GM12878 (cell line): Measurements from ENCODE around the gene FFAR1. TPM values are rescaled to one million over a fixed set of nuclear protein-coding genes. Genes with fewer than 3 reads are reported as not detected.

ENCODE experiments used
- ASH2L ChIP-seq: fragments of 300-600, 200-600 bp; sonication (generic); IDR thresholded peaks from 2 replicates; pipeline ENCODE4 v1.6.1; 2017; ENCODE audit warnings: low read depth, mild to moderate bottlenecking, borderline replicate concordance
- BACH1 ChIP-seq: fragments of 450-650 bp; IDR thresholded peaks from 2 replicates; pipeline ENCODE4 v1.6.1; 2017; ENCODE audit warnings: mild to moderate bottlenecking, borderline replicate concordance
- BHLHE40 ChIP-seq, 2 experiments: fragments of 450-650 bp in 1 of 2; IDR thresholded peaks; 2 replicates each; pipeline ENCODE4 v1.6.1; 2011 to 2017; ENCODE audit warnings: low read depth in 2 of 2, borderline replicate concordance in 1 of 2, improper control_type of control experiment in 1 of 2, low read length in 1 of 2, mild to moderate bottlenecking in 1 of 2
- CTCF ChIP-seq, 3 experiments: IDR thresholded peaks in 2 of 3; conservative IDR thresholded peaks in 1 of 3; 2 replicates each; pipeline ENCODE4 v1.5.1; 2011; ENCODE audit warnings: low read depth in 3 of 3, low read length in 3 of 3, mild to moderate bottlenecking in 3 of 3, control low read depth in 2 of 3, moderate library complexity in 2 of 3, inconsistent platforms in 1 of 3, mixed read lengths in 1 of 3; ENCODE audit not compliant: control insufficient read depth in 2 of 3, insufficient read depth in 1 of 3; ENCODE audit errors: extremely low read depth in 1 of 3
- E2F8 ChIP-seq: fragments of 450-650 bp; IDR thresholded peaks from 2 replicates; pipeline ENCODE4 v1.6.1; 2018; ENCODE audit warnings: mild to moderate bottlenecking, low read depth, moderate library complexity; ENCODE audit not compliant: partially characterized antibody
- ESRRA ChIP-seq: IDR thresholded peaks from 2 replicates; pipeline ENCODE4 v1.6.1; 2012; ENCODE audit warnings: mild to moderate bottlenecking, low read length, improper control_type of control experiment
- JUND ChIP-seq: IDR thresholded peaks from 2 replicates; pipeline ENCODE4 v1.6.1; 2012; ENCODE audit warnings: low read depth, mild to moderate bottlenecking, low read length, improper control_type of control experiment, moderate library complexity
- KAT2A ChIP-seq: conservative IDR thresholded peaks from 2 replicates; pipeline ENCODE4 v1.6.1; 2011; ENCODE audit warnings: low read depth, low read length; ENCODE audit not compliant: control insufficient read depth
- MEF2B ChIP-seq: fragments of 450-650 bp; IDR thresholded peaks from 2 replicates; pipeline ENCODE4 v1.6.1; 2018; ENCODE audit warnings: mild to moderate bottlenecking, moderate library complexity; ENCODE audit not compliant: partially characterized antibody, poor library complexity, severe bottlenecking
- MTA3 ChIP-seq: IDR thresholded peaks from 2 replicates; pipeline ENCODE4 v1.6.1; 2012; ENCODE audit warnings: low read length, inconsistent platforms, borderline replicate concordance
- MYB ChIP-seq: fragments of 150-350 bp; IDR thresholded peaks from 2 replicates; pipeline ENCODE4 v1.6.1; 2014; ENCODE audit warnings: mild to moderate bottlenecking, low read depth, low read length, borderline replicate concordance
- NFXL1 ChIP-seq: fragments of 450-650 bp; IDR thresholded peaks from 2 replicates; pipeline ENCODE4 v1.6.1; 2017; ENCODE audit warnings: antibody characterized with exemption, mild to moderate bottlenecking, borderline replicate concordance
- PAX5 ChIP-seq: IDR thresholded peaks from 2 replicates; pipeline ENCODE4 v1.6.1; 2011; ENCODE audit warnings: low read depth, low read length, borderline replicate concordance
- POLR2AphosphoS2 ChIP-seq: IDR thresholded peaks from 2 replicates; pipeline ENCODE4 v1.6.1; 2011; ENCODE audit warnings: low read depth, mild to moderate bottlenecking, low read length, improper control_type of control experiment, moderate library complexity
- POLR2AphosphoS5 ChIP-seq: IDR thresholded peaks from 2 replicates; pipeline ENCODE4 v1.6.1; 2011; ENCODE audit warnings: mild to moderate bottlenecking, low read length, inconsistent platforms
- RUNX3 ChIP-seq: IDR thresholded peaks from 2 replicates; pipeline ENCODE4 v1.6.1; 2012; ENCODE audit warnings: low read length, inconsistent platforms
- SIX5 ChIP-seq: IDR thresholded peaks from 2 replicates; pipeline ENCODE4 v1.6.1; 2011; ENCODE audit warnings: mild to moderate bottlenecking, low read depth, low read length, moderate library complexity; ENCODE audit not compliant: severe bottlenecking
- SMAD1 ChIP-seq: fragments of 450-650 bp; IDR thresholded peaks from 2 replicates; pipeline ENCODE4 v1.6.1; 2018; ENCODE audit warnings: mild to moderate bottlenecking, low read depth; ENCODE audit not compliant: partially characterized antibody
- SRF ChIP-seq, 2 experiments: IDR thresholded peaks; 2 replicates each; pipeline ENCODE4 v1.6.1; 2011; ENCODE audit warnings: low read depth in 2 of 2, low read length in 2 of 2, mild to moderate bottlenecking in 1 of 2, moderate library complexity in 1 of 2
- SUZ12 ChIP-seq: fragments of 200-600 bp; sonication (generic); IDR thresholded peaks from one replicate; pipeline ENCODE4 v1.6.1; 2018; ENCODE audit warnings: antibody characterized with exemption, mild to moderate bottlenecking; ENCODE audit not compliant: unreplicated experiment
- TBL1XR1 ChIP-seq: IDR thresholded peaks from 2 replicates; pipeline ENCODE4 v1.6.1; 2012; ENCODE audit warnings: low read depth, low read length, improper control_type of control experiment
- YY1 ChIP-seq: IDR thresholded peaks from 2 replicates; pipeline ENCODE4 v1.6.1; 2011; ENCODE audit warnings: low read depth, mild to moderate bottlenecking, low read length
- polyA plus RNA-seq, 11 experiments: library from polyadenylated mRNA; depleted of rRNA in 4 of 11; unstranded in 6 of 11; stranded (reverse) in 5 of 11; fragments of >200 nt; fragmentation: Nextera tagmentation in 4 of 11; fragmentation: Illumina TruSeq in 1 of 11; extraction: Ambion mirVana in 4 of 11; extraction: Trizol in 1 of 11; gene quantifications; 1 replicate in 1 of 11; 2 replicates in 10 of 11; pipeline versions ENCODE4 v1.2.1 to v1.2.3, GENCODE V29; 2011 to 2016; ENCODE audit warnings: inconsistent platforms in 2 of 11, missing spikeins in 2 of 11, low read depth in 1 of 11
- total RNA-seq, 4 experiments: library from RNA; depleted of rRNA in 3 of 4; stranded (reverse); fragments of >200 nt in 3 of 4; fragmentation: Illumina TruSeq in 1 of 4; extraction: Trizol in 1 of 4; gene quantifications; 2 replicates each; pipeline versions ENCODE4 v1.2.1 to v1.2.3, GENCODE V29; 2013 to 2021
- TF ChIP-seq, protein P1 (sequence below): fragments of 450-650 bp; IDR thresholded peaks from 2 replicates; pipeline ENCODE4 v1.6.1; 2016; ENCODE audit warnings: mild to moderate bottlenecking

The FFAR1 gene
- total and polyA plus RNA-seq, 10 of the 15 experiments (the other 5 are each of a cell fraction or from before 2014, with no cell fraction given): 0.05 to 0.62 (median 0.14) TPM; not detected in 2

- no peak for TF ChIP-seq JUND
- no peak for TF ChIP-seq MEF2B
- TF ChIP-seq MTA3: 0 out of 2 replicates have a peak, but pooled peaks have one; percentile 69
- TF ChIP-seq YY1: no peak
- TF ChIP-seq KAT2A: no peak
- TF ChIP-seq SUZ12: no peak
- TF ChIP-seq RUNX3: no peak
- no peak for TF ChIP-seq ESRRA
- no peak for TF ChIP-seq ASH2L
- TF ChIP-seq SIX5: no peak
- TF ChIP-seq TBL1XR1: no peak
- TF ChIP-seq POLR2AphosphoS2: peak; percentile 83; the same call in 1 of the 2 replicates
- TF ChIP-seq MYB: no peak
- no peak for TF ChIP-seq NFXL1
- no peak for TF ChIP-seq SMAD1
- TF ChIP-seq PAX5: no peak
- TF ChIP-seq CTCF (IDR thresholded peaks at IDR 0.05 in 2 of 3, conservative IDR thresholded peaks at IDR 0.05 in 1 of 3; ENCODE audit: control insufficient read depth in 2 of 3, extremely low read depth in 1 of 3, insufficient read depth in 1 of 3, low read depth in 3 of 3, low read length in 3 of 3): no peak
- TF ChIP-seq BACH1: no peak
- peak; percentile 40 for TF ChIP-seq E2F8
- TF ChIP-seq BHLHE40 (IDR thresholded peaks at IDR 0.05; ENCODE audit: borderline replicate concordance in 1 of 2, low read depth in 2 of 2, low read length in 1 of 2): peak in 1 of 2 experiments; percentile 2; a peak in 1 of 4 replicates
- TF ChIP-seq SRF (IDR thresholded peaks at IDR 0.05; ENCODE audit: low read depth in 2 of 2, low read length in 2 of 2): no peak
- TF ChIP-seq, protein P1, sequence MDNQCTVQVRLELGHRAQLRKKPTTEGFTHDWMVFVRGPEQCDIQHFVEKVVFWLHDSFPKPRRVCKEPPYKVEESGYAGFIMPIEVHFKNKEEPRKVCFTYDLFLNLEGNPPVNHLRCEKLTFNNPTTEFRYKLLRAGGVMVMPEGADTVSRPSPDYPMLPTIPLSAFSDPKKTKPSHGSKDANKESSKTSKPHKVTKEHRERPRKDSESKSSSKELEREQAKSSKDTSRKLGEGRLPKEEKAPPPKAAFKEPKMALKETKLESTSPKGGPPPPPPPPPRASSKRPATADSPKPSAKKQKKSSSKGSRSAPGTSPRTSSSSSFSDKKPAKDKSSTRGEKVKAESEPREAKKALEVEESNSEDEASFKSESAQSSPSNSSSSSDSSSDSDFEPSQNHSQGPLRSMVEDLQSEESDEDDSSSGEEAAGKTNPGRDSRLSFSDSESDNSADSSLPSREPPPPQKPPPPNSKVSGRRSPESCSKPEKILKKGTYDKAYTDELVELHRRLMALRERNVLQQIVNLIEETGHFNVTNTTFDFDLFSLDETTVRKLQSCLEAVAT: no peak
- peak; percentile 21; the same call in 1 of the 2 replicates for TF ChIP-seq POLR2AphosphoS5
Observed at GRCh38 chr19:35347930-35348298, 212 bp downstream of the FFAR1 start (continued).
